Measurements from ENCODE around the gene OCIAD2. TPM values are rescaled to one million over a fixed set of nuclear protein-coding genes. Genes with fewer than 3 reads are reported as not detected.

The OCIAD2 gene
- total RNA-seq, 1 donor from 2014 or later: 108 TPM

DNA sequence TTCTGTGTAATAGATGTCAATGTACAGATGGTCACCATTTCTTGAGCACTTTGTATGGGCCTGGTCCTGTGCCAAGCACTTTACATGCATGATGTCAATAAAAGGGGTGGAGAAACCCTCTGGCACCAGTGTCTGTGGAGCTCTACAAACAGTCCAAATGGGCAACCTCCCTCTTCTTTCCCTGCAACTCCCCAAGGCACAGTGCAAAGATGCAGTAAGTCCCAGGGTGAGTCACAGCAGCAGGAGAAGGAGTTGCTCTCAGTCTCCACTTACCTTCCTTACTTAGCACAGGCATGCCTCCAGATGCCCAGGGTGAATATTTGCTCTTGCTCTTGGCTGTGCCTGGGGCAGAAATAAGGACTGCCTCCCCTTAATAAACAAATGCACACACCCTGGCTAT, 4.3 kb downstream of the OCIAD2 start:
- peak overlapping the region; percentile 9 for H3K27ac Mint-ChIP-seq
- TF ChIP-seq CTCF (IDR thresholded peaks at IDR 0.05; ENCODE audit: unreplicated experiment): no peak
- no peaks in the 10 kb centered on the region for H3K27me3 Mint-ChIP-seq
- no peak overlapping the region for H3K4me3 Mint-ChIP-seq (ENCODE audit: low read depth)
- no peaks in the 10 kb centered on the region for H3K9me3 Mint-ChIP-seq (ENCODE audit: low read depth)
- peaks cover 19% of the 10 kb centered on the region for H3K36me3 Mint-ChIP-seq (ENCODE audit: insufficient read depth)
- peaks cover 17% of the 10 kb centered on the region for H3K4me1 Mint-ChIP-seq (ENCODE audit: low read depth)
- DNase-seq (ENCODE audit: low spot score, unreplicated experiment): no peak

DNA sequence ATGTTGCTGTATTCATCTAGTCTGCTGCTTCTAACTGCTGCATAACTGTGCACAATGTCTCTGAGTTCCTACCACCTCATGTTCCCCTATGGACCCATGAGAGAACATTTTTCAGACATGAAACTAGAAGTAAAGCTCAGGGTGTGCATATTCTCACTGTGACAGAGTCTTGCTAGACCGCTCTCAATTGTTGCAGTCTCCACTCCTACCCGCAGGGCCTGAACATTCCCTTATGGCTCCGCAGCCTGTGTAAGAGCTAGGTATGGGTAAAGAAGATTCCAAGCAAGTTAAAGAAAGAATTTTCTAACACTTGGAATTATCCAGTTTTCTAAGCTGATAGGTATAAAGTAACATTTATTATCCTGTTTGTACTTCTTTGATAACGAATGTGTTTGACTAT, 5.4 kb downstream of the OCIAD2 start:
- Mint-ChIP-seq H3K36me3 (ENCODE audit: insufficient read depth) (peaks cover 22% of the 10 kb centered on the region), H3K27ac (no peak overlapping the region), H3K4me3 (ENCODE audit: low read depth) (no peak overlapping the region), H3K27me3 (no peaks in the 10 kb centered on the region), H3K9me3 (ENCODE audit: low read depth) (no peaks in the 10 kb centered on the region), H3K4me1 (ENCODE audit: low read depth) (peaks cover 15% of the 10 kb centered on the region)
- DNase-seq (ENCODE audit: low spot score, unreplicated experiment): no peak
- TF ChIP-seq CTCF (IDR thresholded peaks at IDR 0.05; ENCODE audit: unreplicated experiment): no peak

- Mint-ChIP-seq H3K27ac (no peak overlapping the region), H3K27me3 (no peaks in the 10 kb centered on the region), H3K9me3 (ENCODE audit: low read depth) (no peaks in the 10 kb centered on the region), H3K4me3 (ENCODE audit: low read depth) (no peak overlapping the region), H3K36me3 (ENCODE audit: insufficient read depth) (peaks cover 28% of the 10 kb centered on the region), H3K4me1 (ENCODE audit: low read depth) (peaks cover 5% of the 10 kb centered on the region)
- DNase-seq (ENCODE audit: low spot score, unreplicated experiment): no peak
- no peak for TF ChIP-seq CTCF (IDR thresholded peaks at IDR 0.05; ENCODE audit: unreplicated experiment)
Observed at GRCh38 chr4:48899950-48900349, 6.6 kb downstream of the OCIAD2 start.

DNA sequence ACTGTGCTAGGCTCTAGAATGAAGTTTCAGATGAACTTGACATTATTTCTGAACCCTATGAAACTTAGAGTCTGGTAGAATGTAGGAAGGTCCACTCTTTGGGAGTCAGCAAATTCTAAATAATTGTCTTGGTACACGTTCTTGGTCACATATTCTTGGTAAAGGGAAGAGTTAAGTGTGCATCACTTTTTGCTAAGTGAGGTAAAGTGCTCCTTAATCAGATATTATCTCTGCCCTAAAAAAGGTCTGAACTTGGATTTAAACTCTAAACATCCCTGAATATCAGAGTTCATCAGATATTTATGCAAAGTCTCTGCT, 7.2 kb downstream of the OCIAD2 start:
- peaks cover 30% of the 10 kb centered on the region for H3K36me3 Mint-ChIP-seq (ENCODE audit: insufficient read depth)
- H3K27ac Mint-ChIP-seq: no peak overlapping the region

DNA sequence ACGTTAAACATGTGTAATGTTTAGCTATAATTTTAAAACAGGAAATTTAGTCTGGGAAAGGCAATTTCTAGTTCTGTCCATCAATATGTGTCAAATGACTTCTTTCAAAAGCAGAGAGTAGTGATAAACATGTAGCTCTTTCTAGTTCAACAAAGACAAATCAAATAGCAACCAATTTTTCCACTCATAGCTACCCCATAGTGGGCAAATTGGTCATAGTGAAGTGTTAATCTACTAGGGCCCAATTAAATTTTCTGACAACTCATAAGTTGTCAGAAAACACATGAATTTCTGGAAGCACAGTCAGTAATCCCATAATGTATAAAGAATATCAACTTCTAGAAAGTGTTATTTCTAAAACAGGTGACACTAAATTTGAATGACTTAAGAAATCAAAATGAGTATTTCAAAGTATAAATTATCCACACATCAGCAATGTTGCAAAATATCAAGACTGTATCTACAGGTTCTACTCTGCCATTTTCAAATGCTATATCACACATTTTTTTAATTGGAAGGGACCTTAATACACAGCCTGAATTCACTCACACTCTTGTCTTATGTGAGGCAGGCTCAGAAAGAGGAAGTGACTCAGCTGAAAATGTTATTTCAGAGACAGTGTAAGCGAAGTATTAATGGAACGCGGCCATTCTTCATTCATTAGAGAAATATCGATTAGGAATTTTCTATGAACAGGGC, 7.7 kb downstream of the OCIAD2 start:
- Mint-ChIP-seq H3K27ac (no peak overlapping the region), H3K4me3 (ENCODE audit: low read depth) (no peak overlapping the region), H3K27me3 (no peaks in the 10 kb centered on the region), H3K9me3 (ENCODE audit: low read depth) (no peaks in the 10 kb centered on the region), H3K36me3 (ENCODE audit: insufficient read depth) (peaks cover 34% of the 10 kb centered on the region), H3K4me1 (ENCODE audit: low read depth) (no peaks in the 10 kb centered on the region)
- no peak for DNase-seq (ENCODE audit: low spot score, unreplicated experiment)
- no peak for TF ChIP-seq CTCF (IDR thresholded peaks at IDR 0.05; ENCODE audit: unreplicated experiment)

More for the DNA sequence above, 7.2 kb downstream of the OCIAD2 start:
- no peak for TF ChIP-seq CTCF (IDR thresholded peaks at IDR 0.05; ENCODE audit: unreplicated experiment)
- no peak overlapping the region for H3K4me3 Mint-ChIP-seq (ENCODE audit: low read depth)
- H3K27me3 Mint-ChIP-seq: no peaks in the 10 kb centered on the region
- DNase-seq (ENCODE audit: low spot score, unreplicated experiment): no peak
- H3K4me1 Mint-ChIP-seq (ENCODE audit: low read depth): no peaks in the 10 kb centered on the region
- H3K9me3 Mint-ChIP-seq (ENCODE audit: low read depth): no peaks in the 10 kb centered on the region
